Activated T-helper 1 cell treated with anti-CD3 and anti-CD28 coated beads, Interleukin-2, amount 50 U/mL, for 16 hours (primary cell): Measurements from ENCODE around the gene MSRB1.
"Not testable (repeated sequence)": the region's sequence is repeated elsewhere in the genome, so short reads cannot be mapped to it uniquely, and the experiment has no call there.

Experiments
- DNase-seq, 2 donors: peaks; one replicate each; pipeline ENCODE4 v3.0.0-alpha.2; 2020; ENCODE audit warnings: low read depth in 1 of 2, low spot score in 1 of 2

The MSRB1 gene

DNA sequence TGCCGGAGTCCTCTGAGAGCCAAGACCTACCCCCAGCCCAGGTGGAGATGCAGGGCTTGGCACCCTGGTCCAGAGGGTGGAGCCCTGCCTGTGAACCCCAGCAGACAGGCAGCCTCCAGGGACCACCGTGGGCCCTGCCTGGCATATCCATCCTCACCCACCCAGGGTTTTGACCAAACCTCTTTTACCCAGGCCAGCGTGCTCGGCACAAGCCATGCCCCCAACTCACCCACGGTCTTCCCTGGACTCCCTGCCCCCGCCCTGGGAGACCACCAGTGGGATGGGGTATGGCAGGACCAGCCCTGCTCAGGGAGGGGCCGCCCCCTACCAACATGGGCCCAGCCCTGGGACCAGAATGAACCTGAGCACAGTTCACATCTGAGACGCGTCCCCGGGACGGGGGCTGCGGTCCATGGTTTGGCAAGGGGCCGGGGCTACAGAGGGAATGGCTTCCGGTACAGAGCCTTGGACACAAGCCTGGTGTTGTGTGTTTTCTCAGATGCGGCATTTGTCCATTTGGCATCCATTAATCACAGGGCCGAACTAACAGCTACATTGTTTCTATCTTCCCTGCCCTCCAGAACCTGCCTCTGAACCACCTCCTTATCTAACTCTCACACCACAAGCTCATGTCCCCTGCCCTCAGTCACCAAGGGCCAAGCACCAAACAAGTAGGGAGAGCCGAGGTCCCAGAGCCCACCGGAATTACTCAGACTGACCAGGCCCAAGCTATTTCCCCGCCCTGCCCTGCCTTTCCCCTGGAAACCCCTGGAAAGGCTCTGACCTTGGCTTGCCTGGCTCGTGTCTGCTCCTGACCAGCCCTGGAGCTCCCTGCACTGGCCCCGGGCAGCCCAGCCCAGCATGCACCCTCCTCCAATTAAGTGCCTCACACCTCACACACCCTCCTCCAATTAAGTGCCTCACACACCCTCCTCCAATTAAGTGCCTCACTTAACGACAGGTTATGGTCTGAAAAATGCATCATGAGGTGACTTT is 38.9 kb downstream of the MSRB1 start:
- no peak for DNase-seq

DNA sequence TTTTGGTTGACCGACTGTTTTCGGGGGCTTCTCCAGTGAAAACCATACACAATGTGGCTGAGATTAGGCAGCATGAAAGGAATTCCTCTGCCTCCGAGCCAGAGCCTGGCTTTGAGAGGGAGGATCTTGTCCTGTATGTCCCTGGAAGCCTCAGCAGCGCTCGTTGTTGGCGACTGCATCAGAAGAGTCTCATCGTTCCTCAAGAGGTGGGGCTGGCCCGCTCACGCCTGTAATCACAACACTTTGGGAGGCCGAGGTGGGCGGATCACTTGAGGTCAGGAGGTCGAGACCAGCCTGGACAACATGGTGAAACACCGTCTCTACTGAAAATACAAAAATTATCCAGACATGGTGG is 39.8 kb downstream of the MSRB1 start:
- DNase-seq: no peak

DNA sequence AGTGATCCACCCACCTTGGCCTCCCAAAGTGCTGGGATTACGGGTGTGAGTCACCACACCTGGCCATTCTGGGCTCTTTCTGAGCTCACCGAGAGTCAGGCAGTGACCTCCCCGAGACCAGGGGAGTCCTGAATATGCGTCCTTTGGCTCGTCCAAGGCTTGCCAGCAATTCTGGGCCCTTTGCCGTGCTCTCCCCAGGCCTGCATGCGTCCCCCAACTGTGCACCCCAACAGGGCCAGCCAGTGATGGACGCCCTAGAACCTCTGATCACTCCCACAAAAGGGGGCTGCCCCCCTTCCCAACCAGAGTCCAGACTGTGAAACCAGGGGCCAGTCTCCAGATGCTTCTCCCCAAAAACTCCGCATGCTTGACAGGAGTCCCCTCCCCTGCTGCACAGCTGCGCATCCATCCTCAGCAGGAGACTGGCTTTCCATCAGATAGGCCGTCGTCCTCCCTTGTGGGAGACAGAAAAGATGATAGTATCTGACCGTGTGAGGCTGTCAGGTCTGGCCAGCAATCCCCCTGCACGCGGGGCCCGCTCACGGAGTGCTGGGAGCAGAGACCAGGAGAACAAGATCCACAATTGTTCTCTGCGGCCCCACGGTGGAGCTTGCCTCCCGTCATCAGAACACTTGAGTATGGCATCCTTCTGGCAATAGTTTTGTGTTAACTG is 40.3 kb downstream of the MSRB1 start:
- DNase-seq: no peak

DNA sequence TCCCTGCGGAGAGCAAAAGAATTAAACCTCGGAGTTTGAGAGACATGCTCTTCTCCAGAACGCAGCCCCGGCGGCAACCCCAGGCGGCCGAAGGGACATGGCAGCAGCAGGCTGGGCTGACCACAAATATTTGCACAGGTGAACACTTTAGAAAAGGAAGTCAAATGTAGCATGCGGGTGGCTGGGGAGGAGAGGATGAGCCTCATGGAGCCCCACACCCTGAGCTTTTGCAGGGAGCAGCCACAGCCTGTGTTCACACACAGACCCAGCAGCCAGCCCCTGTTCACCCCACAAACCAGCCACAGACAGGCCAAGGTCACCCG is 42.6 kb downstream of the MSRB1 start:
- DNase-seq: no peak

DNA sequence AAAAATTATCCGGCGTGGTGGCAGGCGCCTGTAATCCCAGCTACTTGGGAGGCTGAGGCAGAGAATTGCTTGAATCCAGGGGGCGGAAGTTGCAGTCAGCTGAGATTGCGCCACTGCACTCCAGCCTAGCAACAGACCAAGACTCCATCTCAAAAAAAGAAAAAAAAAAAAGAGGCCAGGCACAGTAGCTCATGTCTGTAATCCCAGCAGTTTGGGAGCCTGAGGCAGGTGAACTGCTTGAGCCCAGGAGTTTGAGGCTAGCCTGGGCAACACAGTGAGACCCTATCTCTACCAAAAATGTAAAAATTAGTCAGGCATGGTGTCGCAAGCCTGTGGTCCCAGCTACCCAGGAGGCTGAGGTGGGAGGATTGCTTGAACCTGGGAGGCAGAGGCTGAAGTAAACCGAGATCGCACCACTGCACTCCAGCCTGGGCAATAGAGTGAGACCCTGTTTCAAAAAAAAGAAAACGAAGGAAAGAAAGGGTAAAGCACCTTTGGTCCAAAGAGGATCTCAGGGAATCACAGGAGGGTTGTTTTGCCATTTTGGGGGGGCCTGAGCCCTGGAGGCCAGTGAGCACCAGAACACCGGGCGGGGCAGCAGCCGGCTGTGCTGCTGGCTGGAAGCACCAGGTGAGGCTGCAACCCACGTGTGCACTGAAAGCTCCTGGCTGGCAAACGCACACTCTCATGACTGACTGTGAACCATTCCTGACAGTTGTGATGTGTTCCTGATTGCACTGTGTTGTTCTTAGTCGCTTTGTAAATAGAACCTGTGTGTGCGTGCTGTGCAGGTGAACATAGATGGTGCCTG is 43.2 kb downstream of the MSRB1 start:
- DNase-seq: no peak

DNA sequence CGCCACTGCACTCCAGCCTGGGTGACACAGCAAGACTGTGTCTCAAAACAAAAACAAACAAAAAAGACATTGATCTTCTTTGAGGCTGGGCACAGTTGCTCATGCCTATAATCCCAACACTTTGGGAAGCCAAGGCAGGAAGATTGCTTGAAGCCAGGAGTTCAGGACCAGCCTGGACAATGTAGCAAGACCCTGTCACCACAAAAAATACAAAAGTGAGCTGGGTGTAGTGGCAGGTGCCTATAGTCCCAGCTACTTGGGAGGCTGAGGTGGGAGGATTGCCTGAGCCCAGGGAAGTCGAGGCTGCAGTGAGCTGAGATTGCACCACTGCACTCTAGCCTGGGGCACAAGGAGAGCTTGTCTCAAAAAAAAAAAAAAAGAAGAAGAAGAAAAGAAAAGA is 45.3 kb downstream of the MSRB1 start:
- DNase-seq: not testable (repeated sequence)

DNA sequence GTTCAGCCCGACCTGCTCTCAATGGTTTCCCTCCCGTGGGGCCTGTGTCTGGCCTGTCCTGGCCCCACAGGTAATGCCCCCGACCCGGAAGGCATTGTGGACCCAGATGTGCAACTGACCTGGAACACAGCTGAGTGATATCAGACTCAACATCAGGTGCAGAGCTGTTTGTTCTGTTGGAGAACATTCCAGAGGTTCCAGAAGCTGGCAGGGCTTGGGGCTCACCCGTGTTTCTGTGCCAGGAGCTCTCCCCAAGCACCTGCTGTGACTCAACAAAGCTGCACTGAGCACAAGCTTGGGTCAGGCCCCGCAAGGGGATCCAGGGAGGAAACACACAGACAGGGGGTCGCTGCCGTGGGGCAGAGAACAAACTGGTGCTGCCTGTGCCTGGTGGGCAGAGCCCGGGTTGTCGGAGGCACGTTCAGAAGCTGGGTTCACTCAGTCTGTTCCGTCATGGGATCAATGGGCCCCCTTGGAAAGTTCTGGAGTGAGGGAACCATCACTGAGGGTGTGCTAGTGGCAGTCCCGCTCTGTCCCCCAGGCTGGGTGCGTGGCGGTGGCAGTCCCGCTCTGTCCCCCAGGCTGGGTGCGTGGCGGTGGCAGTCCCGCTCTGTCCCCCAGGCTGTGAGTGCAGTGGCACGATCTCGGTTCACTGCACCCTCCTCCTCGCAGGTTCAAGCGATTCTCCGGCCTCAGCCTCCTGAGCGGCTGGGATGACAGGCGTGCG is 46.9 kb downstream of the MSRB1 start:
- DNase-seq: no peak

DNA sequence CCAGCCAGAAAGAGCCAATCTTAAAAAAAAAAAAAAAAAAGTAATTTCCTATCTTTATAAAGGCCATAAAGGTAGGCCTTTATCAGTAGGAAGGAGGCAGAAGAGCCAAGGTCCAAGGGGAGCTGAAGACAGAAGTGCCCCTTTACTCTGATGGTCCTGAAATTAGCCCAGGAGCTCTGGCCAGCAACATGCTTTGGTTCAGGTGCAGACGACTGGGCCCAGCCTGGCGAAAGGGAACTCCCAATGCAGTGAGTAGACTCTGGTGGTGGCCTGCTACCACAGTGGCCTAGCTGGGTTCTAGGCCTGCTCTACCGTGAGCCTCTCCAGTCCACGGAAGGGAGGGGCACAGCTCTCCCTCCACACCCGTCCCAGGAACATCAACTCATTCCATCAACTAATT is 47.9 kb downstream of the MSRB1 start:
- DNase-seq: no peak

DNA sequence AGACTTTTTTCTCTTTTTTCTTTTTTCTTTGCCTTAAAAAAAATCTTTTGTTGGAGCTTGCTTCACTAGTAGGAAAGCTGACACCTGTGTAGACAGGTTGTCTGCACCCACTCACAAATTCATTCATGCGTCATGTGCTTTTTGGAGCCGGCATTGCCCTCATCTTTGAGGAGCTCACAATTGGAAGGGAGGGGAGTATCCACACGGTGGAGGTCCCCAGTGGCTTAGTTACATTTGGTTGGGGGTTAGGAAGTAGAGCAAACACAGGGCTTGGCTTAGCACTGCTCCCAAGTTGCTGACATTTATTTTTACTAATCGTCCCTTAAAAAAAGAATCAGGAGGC is 52.3 kb downstream of the MSRB1 start:
- no peak for DNase-seq

DNA sequence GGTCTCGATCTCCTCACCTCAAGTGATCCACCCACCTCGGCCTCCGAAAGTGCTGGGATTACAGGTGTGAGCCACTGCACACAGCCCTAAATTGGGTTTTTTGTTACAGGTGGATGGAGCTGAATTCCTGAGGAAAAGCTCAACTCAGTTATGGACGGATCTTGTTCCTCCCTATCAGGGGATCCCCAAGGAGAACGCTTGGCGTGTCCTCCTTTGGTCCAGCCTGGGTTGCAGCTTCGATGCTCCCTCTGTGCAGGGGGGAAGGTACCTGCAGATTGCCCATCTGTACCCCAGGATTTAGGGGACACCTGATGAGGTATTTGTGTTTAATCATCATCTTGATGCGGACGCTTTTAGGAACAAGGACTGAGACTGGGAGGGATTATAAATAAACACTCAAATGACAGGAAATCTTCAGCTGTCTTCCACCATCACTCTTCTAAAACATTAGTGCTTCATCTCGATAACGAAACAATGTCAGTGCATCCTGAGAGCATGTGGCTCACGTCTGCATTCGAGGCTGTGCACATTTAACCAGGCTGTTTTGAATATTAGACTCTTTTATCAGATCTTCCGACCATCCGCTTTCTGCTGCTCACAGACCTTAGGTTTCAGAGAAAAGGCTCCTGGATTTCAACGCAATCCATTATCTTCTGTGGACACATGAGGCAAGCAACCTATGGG is 52.8 kb downstream of the MSRB1 start:
- DNase-seq: no peak
